ENCODE measurements around the gene COPRS.
"Not testable (repeated sequence)": the region's sequence is repeated elsewhere in the genome, so short reads cannot be mapped to it uniquely, and the experiment has no call there.

COPRS gene

GRCh38 chr17:31809876-31810275, 49.2 kb downstream of the COPRS start:
- DNase-seq (ENCODE audit: extremely low read depth in 1 of 2, low read depth in 1 of 2): not testable (repeated sequence)

- DNase-seq (ENCODE audit: extremely low read depth in 1 of 2, low read depth in 1 of 2): no peak
Measured at GRCh38 chr17:31808521-31809050, 50.5 kb downstream of the COPRS start.

DNA sequence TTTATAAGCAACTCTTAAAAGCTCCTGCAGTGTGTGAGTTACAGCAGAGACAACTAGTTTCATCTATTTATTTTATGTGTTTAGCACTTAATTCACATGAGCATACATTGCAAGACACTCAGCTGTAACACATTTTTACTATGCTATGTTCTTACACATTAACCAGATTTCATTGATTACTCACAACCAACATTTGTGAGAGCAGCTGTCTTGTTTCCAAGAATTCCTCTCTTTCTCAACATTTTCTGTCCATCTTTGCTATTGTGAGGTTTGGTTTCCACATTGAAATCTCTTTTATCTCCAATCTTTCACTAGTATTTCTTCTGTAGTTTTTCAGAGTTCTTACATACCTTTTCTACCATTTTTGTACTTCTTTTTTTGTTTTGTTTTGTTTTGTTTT, 51.2 kb downstream of the COPRS start:
- no peak for DNase-seq (ENCODE audit: extremely low read depth in 1 of 2, low read depth in 1 of 2)

GRCh38 chr17:31806921-31807320, 52.1 kb downstream of the COPRS start:
- no peak for DNase-seq (ENCODE audit: extremely low read depth in 1 of 2, low read depth in 1 of 2)

- DNase-seq (ENCODE audit: extremely low read depth in 1 of 2, low read depth in 1 of 2): no peak
Measured at GRCh38 chr17:31803494-31804213, 55.4 kb downstream of the COPRS start.

GRCh38 chr17:31802502-31802901, 56.5 kb downstream of the COPRS start:
- no peak for DNase-seq (ENCODE audit: extremely low read depth in 1 of 2, low read depth in 1 of 2)

All from activated CD8-positive, alpha-beta memory T cell treated with anti-CD3 and anti-CD28 coated beads for 1 hour (primary cell).